HepG2 (cell line): ENCODE data around the gene SPAG5. TPM values are rescaled to one million over a fixed set of nuclear protein-coding genes. Genes with fewer than 3 reads are reported as not detected.

Experiments used
- CHCHD3 ChIP-seq: sonication (generic); formaldehyde crosslinking; IDR thresholded peaks from 2 replicates; pipeline ENCODE4 v1.8.0; 2022; ENCODE audit warnings: mild to moderate bottlenecking, missing genetic modification reagents, moderate library complexity
- MYC ChIP-seq: sonication (generic); formaldehyde crosslinking; IDR thresholded peaks from 2 replicates; pipeline ENCODE4 v1.9.0; 2021; ENCODE audit warnings: missing genetic modification reagents, borderline replicate concordance
- NR2F6 ChIP-seq, 2 experiments: IDR thresholded peaks; 2 replicates each; pipeline ENCODE4 v1.6.1; 2016; ENCODE audit warnings: antibody characterized with exemption in 1 of 2, mild to moderate bottlenecking in 1 of 2
- PLSCR1 ChIP-seq: sonication (generic); formaldehyde crosslinking; IDR thresholded peaks from 2 replicates; pipeline ENCODE4 v1.5.0; 2020; ENCODE audit warnings: missing genetic modification reagents, mild to moderate bottlenecking, borderline replicate concordance
- ZFP41 ChIP-seq: sonication (generic); formaldehyde crosslinking; IDR thresholded peaks from 2 replicates; pipeline ENCODE4 v1.4.0; 2020; ENCODE audit warnings: mild to moderate bottlenecking, missing genetic modification reagents, borderline replicate concordance
- ZNF562 ChIP-seq: sonication (generic); formaldehyde crosslinking; IDR thresholded peaks from 2 replicates; pipeline ENCODE4 v1.8.0; 2022; ENCODE audit warnings: missing genetic modification reagents, borderline replicate concordance
- ZNF704 ChIP-seq: sonication (generic); formaldehyde crosslinking; IDR thresholded peaks from 2 replicates; pipeline ENCODE4 v1.8.1; 2023; ENCODE audit warnings: mild to moderate bottlenecking, inconsistent platforms, moderate library complexity, missing genetic modification reagents, borderline replicate concordance
- polyA plus RNA-seq, 8 experiments: library from polyadenylated mRNA; depleted of rRNA in 3 of 8; stranded (reverse) in 7 of 8; unstranded in 1 of 8; fragments of >200 nt; fragmentation: Illumina TruSeq in 4 of 8; extraction: Trizol in 4 of 8; gene quantifications; 2 replicates each; pipeline versions ENCODE4 v1.2.1 to v1.2.3, GENCODE V29; 2011 to 2016; ENCODE audit warnings: low read depth in 4 of 8, missing spikeins in 1 of 8, mixed read lengths in 1 of 8; ENCODE audit not compliant: insufficient read depth in 1 of 8
- total RNA-seq, 5 experiments: library from RNA; depleted of rRNA; stranded (reverse); fragments of >200 nt; fragmentation: Illumina TruSeq; extraction: Trizol; gene quantifications; 2 replicates each; pipeline ENCODE4 v1.2.3, GENCODE V29; 2016; ENCODE audit warnings: low read depth in 1 of 5
- TF ChIP-seq, protein P1 (sequence below), 2 experiments: IDR thresholded peaks; 2 replicates each; pipeline ENCODE4 v1.6.1; 2011 to 2012; ENCODE audit warnings: low read length in 2 of 2, borderline replicate concordance in 1 of 2, low read depth in 1 of 2, mild to moderate bottlenecking in 1 of 2, moderate library complexity in 1 of 2
- TF ChIP-seq, protein P2 (sequence below): sonication (generic); formaldehyde crosslinking; conservative IDR thresholded peaks from 2 replicates; pipeline ENCODE4 v1.4.0; 2020; ENCODE audit warnings: mild to moderate bottlenecking, missing genetic modification reagents, moderate library complexity
- TF ChIP-seq, protein P3 (sequence below): sonication (generic); formaldehyde crosslinking; IDR thresholded peaks from 2 replicates; pipeline ENCODE4 v1.9.0; 2021; ENCODE audit warnings: missing genetic modification reagents, mild to moderate bottlenecking, borderline replicate concordance

The SPAG5 gene
- total and polyA plus RNA-seq, 2 of the 13 experiments (the other 11 are each of a cell fraction or from before 2014, with no cell fraction given) = 41.4 to 98.0 TPM

- TF ChIP-seq MYC (CRISPR knock-in tag) = no peak
- TF ChIP-seq NR2F6 (IDR thresholded peaks at IDR 0.05) = 0 out of 2 replicates have a peak, but pooled peaks have one; percentile 9
- TF ChIP-seq NR2F6 (CRISPR knock-in tag; IDR thresholded peaks at IDR 0.05) = no peak
- TF ChIP-seq, protein P1, sequence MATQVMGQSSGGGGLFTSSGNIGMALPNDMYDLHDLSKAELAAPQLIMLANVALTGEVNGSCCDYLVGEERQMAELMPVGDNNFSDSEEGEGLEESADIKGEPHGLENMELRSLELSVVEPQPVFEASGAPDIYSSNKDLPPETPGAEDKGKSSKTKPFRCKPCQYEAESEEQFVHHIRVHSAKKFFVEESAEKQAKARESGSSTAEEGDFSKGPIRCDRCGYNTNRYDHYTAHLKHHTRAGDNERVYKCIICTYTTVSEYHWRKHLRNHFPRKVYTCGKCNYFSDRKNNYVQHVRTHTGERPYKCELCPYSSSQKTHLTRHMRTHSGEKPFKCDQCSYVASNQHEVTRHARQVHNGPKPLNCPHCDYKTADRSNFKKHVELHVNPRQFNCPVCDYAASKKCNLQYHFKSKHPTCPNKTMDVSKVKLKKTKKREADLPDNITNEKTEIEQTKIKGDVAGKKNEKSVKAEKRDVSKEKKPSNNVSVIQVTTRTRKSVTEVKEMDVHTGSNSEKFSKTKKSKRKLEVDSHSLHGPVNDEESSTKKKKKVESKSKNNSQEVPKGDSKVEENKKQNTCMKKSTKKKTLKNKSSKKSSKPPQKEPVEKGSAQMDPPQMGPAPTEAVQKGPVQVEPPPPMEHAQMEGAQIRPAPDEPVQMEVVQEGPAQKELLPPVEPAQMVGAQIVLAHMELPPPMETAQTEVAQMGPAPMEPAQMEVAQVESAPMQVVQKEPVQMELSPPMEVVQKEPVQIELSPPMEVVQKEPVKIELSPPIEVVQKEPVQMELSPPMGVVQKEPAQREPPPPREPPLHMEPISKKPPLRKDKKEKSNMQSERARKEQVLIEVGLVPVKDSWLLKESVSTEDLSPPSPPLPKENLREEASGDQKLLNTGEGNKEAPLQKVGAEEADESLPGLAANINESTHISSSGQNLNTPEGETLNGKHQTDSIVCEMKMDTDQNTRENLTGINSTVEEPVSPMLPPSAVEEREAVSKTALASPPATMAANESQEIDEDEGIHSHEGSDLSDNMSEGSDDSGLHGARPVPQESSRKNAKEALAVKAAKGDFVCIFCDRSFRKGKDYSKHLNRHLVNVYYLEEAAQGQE (IDR thresholded peaks at IDR 0.05; ENCODE audit: borderline replicate concordance in 1 of 2, low read depth in 1 of 2, low read length in 2 of 2) = no peak
- TF ChIP-seq CHCHD3 (CRISPR knock-in tag) = no peak
- no peak for TF ChIP-seq ZFP41 (CRISPR knock-in tag)
- TF ChIP-seq ZNF704 (CRISPR knock-in tag) = no peak
- no peak for TF ChIP-seq ZNF562 (CRISPR knock-in tag)
- TF ChIP-seq PLSCR1 = no peak
- TF ChIP-seq, protein P2, sequence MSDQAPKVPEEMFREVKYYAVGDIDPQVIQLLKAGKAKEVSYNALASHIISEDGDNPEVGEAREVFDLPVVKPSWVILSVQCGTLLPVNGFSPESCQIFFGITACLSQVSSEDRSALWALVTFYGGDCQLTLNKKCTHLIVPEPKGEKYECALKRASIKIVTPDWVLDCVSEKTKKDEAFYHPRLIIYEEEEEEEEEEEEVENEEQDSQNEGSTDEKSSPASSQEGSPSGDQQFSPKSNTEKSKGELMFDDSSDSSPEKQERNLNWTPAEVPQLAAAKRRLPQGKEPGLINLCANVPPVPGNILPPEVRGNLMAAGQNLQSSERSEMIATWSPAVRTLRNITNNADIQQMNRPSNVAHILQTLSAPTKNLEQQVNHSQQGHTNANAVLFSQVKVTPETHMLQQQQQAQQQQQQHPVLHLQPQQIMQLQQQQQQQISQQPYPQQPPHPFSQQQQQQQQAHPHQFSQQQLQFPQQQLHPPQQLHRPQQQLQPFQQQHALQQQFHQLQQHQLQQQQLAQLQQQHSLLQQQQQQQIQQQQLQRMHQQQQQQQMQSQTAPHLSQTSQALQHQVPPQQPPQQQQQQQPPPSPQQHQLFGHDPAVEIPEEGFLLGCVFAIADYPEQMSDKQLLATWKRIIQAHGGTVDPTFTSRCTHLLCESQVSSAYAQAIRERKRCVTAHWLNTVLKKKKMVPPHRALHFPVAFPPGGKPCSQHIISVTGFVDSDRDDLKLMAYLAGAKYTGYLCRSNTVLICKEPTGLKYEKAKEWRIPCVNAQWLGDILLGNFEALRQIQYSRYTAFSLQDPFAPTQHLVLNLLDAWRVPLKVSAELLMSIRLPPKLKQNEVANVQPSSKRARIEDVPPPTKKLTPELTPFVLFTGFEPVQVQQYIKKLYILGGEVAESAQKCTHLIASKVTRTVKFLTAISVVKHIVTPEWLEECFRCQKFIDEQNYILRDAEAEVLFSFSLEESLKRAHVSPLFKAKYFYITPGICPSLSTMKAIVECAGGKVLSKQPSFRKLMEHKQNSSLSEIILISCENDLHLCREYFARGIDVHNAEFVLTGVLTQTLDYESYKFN (CRISPR knock-in tag) = no peak
- TF ChIP-seq, protein P3, sequence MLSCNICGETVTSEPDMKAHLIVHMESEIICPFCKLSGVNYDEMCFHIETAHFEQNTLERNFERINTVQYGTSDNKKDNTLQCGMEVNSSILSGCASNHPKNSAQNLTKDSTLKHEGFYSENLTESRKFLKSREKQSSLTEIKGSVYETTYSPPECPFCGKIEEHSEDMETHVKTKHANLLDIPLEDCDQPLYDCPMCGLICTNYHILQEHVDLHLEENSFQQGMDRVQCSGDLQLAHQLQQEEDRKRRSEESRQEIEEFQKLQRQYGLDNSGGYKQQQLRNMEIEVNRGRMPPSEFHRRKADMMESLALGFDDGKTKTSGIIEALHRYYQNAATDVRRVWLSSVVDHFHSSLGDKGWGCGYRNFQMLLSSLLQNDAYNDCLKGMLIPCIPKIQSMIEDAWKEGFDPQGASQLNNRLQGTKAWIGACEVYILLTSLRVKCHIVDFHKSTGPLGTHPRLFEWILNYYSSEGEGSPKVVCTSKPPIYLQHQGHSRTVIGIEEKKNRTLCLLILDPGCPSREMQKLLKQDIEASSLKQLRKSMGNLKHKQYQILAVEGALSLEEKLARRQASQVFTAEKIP = no peak
Observed at GRCh38 chr17:28599311-28600184, 723 bp upstream of the SPAG5 start (continued).
